Measurements from ENCODE around the gene RGS16. TPM values are rescaled to one million over a fixed set of nuclear protein-coding genes. Genes with fewer than 3 reads are reported as not detected.

Gene RGS16
- total and polyA plus RNA-seq, 2 donors (not counting 3 experiments of a cell fraction or from before 2014, with no cell fraction given), result not detected

DNA sequence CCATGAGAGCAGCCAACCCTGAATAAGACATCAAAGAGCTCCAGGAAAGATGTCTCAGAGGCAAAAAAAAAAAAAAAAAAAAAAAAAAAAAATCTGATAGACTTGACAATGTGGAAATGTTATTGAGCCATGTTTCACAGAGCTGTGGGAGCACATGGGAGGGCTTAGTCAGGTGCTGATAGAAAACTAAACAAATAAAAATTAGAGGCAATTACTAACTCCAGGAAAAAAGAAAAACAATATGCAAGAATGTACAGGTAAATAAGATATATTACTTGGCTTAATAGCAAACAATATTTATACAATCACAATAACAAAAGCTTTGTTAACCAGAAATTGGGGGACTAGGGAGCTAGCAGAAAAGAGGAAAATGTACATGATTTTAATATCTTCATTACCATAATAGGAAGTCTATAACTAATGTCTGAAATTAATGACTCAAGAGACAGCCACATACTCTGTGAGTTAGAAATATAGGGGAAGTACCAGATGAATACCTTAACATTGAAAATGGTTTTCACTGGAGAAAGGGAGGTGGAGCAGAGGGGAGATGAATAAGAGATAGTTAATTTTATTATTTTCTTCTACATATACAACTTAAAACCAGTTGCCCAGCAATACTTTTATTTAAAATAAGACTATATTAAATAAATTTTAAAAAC lies 16.9 kb upstream of the RGS16 start:
- Histone ChIP-seq H2AFZ (ENCODE audit: low read depth, low read length) (no peak overlapping the region), H3K4me1 (ENCODE audit: control insufficient read depth, extremely low read depth, insufficient read depth, low read length) (no peaks in the 10 kb centered on the region), H3K4me2 (ENCODE audit: insufficient read depth, low read length) (no peak overlapping the region), H3K36me3 (ENCODE audit: control insufficient read depth in 2 of 2, extremely low read depth in 1 of 2, insufficient read depth in 2 of 2, low read length in 2 of 2) (no peaks in the 10 kb centered on the region), H3K27me3 (ENCODE audit: control insufficient read depth in 2 of 2, insufficient read depth in 2 of 2, low read length in 2 of 2) (peaks cover 25 to 32% of the 10 kb centered on the region in 2 experiments), H3K27ac (ENCODE audit: insufficient read depth, low read depth, low read length) (no peak overlapping the region), H3K79me2 (ENCODE audit: control insufficient read depth, insufficient read depth, low read length) (no peaks in the 10 kb centered on the region), H4K20me1 (replicated peaks; ENCODE audit: control insufficient read depth, extremely low read depth, insufficient read depth, low read length) (no peaks in the 10 kb centered on the region), H3K4me3 (replicated peaks in 1 of 3; ENCODE audit: insufficient read depth in 1 of 3, low read depth in 1 of 3, low read length in 3 of 3) (no peak overlapping the region), H3K9me3 (replicated peaks; ENCODE audit: control insufficient read depth, insufficient read depth, low read length) (no peaks in the 10 kb centered on the region), H3K9ac (replicated peaks; ENCODE audit: extremely low read depth, insufficient read depth, low read length) (no peak overlapping the region), H3K9me1 (replicated peaks; ENCODE audit: control insufficient read depth, extremely low read depth, insufficient read depth, low read length) (no peaks in the 10 kb centered on the region)
- POLR2A ChIA-PET, result no interaction called here
- TF ChIP-seq GATA2 (IDR thresholded peaks at IDR 0.05; ENCODE audit: insufficient read depth, insufficient read length, low read depth, low read length) (no peak), MYC (IDR thresholded peaks at IDR 0.05; ENCODE audit: low read depth, low read length) (no peak), EZH2 (IDR thresholded peaks at IDR 0.05; ENCODE audit: borderline replicate concordance, low read depth, low read length, severe bottlenecking) (no peak), POLR2AphosphoS5 (IDR thresholded peaks at IDR 0.05; ENCODE audit: insufficient read depth, low read depth, low read length) (no peak), POLR2A (IDR thresholded peaks at IDR 0.05; ENCODE audit: low read depth, low read length) (no peak), JUN (IDR thresholded peaks at IDR 0.05; ENCODE audit: borderline replicate concordance, insufficient read depth, insufficient read length, low read depth) (no peak), FOS (IDR thresholded peaks at IDR 0.05; ENCODE audit: borderline replicate concordance, insufficient read depth, low read length) (no peak)
- TF ChIP-seq, protein P1, sequence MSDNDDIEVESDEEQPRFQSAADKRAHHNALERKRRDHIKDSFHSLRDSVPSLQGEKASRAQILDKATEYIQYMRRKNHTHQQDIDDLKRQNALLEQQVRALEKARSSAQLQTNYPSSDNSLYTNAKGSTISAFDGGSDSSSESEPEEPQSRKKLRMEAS (IDR thresholded peaks at IDR 0.05; ENCODE audit: insufficient read depth, insufficient read length), result no peak
- TF ChIP-seq, protein P2, sequence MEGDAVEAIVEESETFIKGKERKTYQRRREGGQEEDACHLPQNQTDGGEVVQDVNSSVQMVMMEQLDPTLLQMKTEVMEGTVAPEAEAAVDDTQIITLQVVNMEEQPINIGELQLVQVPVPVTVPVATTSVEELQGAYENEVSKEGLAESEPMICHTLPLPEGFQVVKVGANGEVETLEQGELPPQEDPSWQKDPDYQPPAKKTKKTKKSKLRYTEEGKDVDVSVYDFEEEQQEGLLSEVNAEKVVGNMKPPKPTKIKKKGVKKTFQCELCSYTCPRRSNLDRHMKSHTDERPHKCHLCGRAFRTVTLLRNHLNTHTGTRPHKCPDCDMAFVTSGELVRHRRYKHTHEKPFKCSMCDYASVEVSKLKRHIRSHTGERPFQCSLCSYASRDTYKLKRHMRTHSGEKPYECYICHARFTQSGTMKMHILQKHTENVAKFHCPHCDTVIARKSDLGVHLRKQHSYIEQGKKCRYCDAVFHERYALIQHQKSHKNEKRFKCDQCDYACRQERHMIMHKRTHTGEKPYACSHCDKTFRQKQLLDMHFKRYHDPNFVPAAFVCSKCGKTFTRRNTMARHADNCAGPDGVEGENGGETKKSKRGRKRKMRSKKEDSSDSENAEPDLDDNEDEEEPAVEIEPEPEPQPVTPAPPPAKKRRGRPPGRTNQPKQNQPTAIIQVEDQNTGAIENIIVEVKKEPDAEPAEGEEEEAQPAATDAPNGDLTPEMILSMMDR (IDR thresholded peaks at IDR 0.05; ENCODE audit: extremely low read depth in 1 of 2, insufficient read depth in 1 of 2, low read depth in 1 of 2, low read length in 2 of 2), result no peak
- DNase-seq (ENCODE audit: low read depth, low spot score) (no peak), FAIRE-seq (no peak)
- no TSS peak for BruUV-seq (replicated peaks)
- dilution Hi-C loops (cut with MboI; ENCODE audit: extremely low pct_ligation_motif_present, low sequenced_read_pairs), result no loop called here
- intact Hi-C loops (cut with micrococcal nuclease), result no loop called here
- CTCF ChIA-PET, result interaction anchor here (0.8 to 3.4 kb wide), 2 partner anchors 26 to 166 kb away, joined by 3 to 18 read pairs; no protein-coding TSS in a partner anchor
